Measurements from ENCODE around the gene VSTM2L. TPM values are rescaled to one million over a fixed set of nuclear protein-coding genes. Genes with fewer than 3 reads are reported as not detected.

VSTM2L gene
- total RNA-seq, 1 donor from 2014 or later, result not detected

- Mint-ChIP-seq H3K4me3 (no peak overlapping the region), H3K9me3 (no peaks in the 10 kb centered on the region), H3K4me1 (no peaks in the 10 kb centered on the region), H3K27ac (no peak overlapping the region), H3K27me3 (peaks cover 19% of the 10 kb centered on the region), H3K36me3 (ENCODE audit: low read depth) (no peaks in the 10 kb centered on the region)
- ChIA-PET CTCF (interaction anchor here (1.5 kb wide), 1 partner anchor 10 kb away, joined by 4 read pairs; no protein-coding TSS in a partner anchor), POLR2A (no interaction called here)
- DNase-seq, result no peak
- TF ChIP-seq, protein P1, sequence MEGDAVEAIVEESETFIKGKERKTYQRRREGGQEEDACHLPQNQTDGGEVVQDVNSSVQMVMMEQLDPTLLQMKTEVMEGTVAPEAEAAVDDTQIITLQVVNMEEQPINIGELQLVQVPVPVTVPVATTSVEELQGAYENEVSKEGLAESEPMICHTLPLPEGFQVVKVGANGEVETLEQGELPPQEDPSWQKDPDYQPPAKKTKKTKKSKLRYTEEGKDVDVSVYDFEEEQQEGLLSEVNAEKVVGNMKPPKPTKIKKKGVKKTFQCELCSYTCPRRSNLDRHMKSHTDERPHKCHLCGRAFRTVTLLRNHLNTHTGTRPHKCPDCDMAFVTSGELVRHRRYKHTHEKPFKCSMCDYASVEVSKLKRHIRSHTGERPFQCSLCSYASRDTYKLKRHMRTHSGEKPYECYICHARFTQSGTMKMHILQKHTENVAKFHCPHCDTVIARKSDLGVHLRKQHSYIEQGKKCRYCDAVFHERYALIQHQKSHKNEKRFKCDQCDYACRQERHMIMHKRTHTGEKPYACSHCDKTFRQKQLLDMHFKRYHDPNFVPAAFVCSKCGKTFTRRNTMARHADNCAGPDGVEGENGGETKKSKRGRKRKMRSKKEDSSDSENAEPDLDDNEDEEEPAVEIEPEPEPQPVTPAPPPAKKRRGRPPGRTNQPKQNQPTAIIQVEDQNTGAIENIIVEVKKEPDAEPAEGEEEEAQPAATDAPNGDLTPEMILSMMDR (IDR thresholded peaks at IDR 0.05), result no peak
- no peak for ATAC-seq (ENCODE audit: low read depth)
- intact Hi-C loops (cut with micrococcal nuclease), result no loop called here
Observed at GRCh38 chr20:37932919-37933318, 30.0 kb downstream of the VSTM2L start.

- intact Hi-C loops (cut with micrococcal nuclease), result no loop called here
- no peaks in the 10 kb centered on the region for H3K9me3 Mint-ChIP-seq
- peaks cover 17% of the 10 kb centered on the region for H3K27me3 Mint-ChIP-seq
- no peak overlapping the region for H3K4me3 Mint-ChIP-seq
- DNase-seq (no peak), ATAC-seq (ENCODE audit: low read depth) (no peak)
- no peak overlapping the region for H3K27ac Mint-ChIP-seq
- ChIA-PET CTCF (interaction anchor here (1.5 kb wide), 1 partner anchor 9 kb away, joined by 4 read pairs; no protein-coding TSS in a partner anchor), POLR2A (no interaction called here)
- H3K4me1 Mint-ChIP-seq, result no peaks in the 10 kb centered on the region
- TF ChIP-seq, protein P1 (IDR thresholded peaks at IDR 0.05), result no peak
- H3K36me3 Mint-ChIP-seq (ENCODE audit: low read depth), result no peaks in the 10 kb centered on the region
Observed at GRCh38 chr20:37933786-37934633, 31.1 kb downstream of the VSTM2L start.

- ChIA-PET CTCF (no interaction called here), POLR2A (no interaction called here)
- ATAC-seq (ENCODE audit: low read depth) (no peak), DNase-seq (no peak)
- Mint-ChIP-seq H3K9me3 (no peaks in the 10 kb centered on the region), H3K4me1 (no peaks in the 10 kb centered on the region), H3K27me3 (peaks cover 13% of the 10 kb centered on the region), H3K36me3 (ENCODE audit: low read depth) (no peaks in the 10 kb centered on the region), H3K27ac (no peak overlapping the region), H3K4me3 (no peak overlapping the region)
- intact Hi-C loops (cut with micrococcal nuclease), result no loop called here
- TF ChIP-seq, protein P1 (IDR thresholded peaks at IDR 0.05), result no peak
Observed at GRCh38 chr20:37934634-37935375, 31.9 kb downstream of the VSTM2L start.

- CTCF ChIA-PET, result no interaction called here
- Mint-ChIP-seq H3K9me3 (no peaks in the 10 kb centered on the region), H3K27ac (no peak overlapping the region), H3K36me3 (ENCODE audit: low read depth) (no peaks in the 10 kb centered on the region), H3K4me1 (no peaks in the 10 kb centered on the region), H3K27me3 (peaks cover 12% of the 10 kb centered on the region), H3K4me3 (no peak overlapping the region)
- TF ChIP-seq, protein P1 (IDR thresholded peaks at IDR 0.05), result no peak
- no peak for ATAC-seq (ENCODE audit: low read depth)
- intact Hi-C loops (cut with micrococcal nuclease), result no loop called here
- POLR2A ChIA-PET, result no interaction called here
- no peak for DNase-seq
Observed at GRCh38 chr20:37935435-37935834, 32.5 kb downstream of the VSTM2L start.

- POLR2A ChIA-PET, result no interaction called here
Observed at GRCh38 chr20:37936041-37936440, 33.1 kb downstream of the VSTM2L start.

More at GRCh38 chr20:37936041-37936440, 33.1 kb downstream of the VSTM2L start:
- intact Hi-C loops (cut with micrococcal nuclease), result no loop called here
- CTCF ChIA-PET, result no interaction called here
- Mint-ChIP-seq H3K9me3 (no peaks in the 10 kb centered on the region), H3K36me3 (ENCODE audit: low read depth) (no peaks in the 10 kb centered on the region), H3K27me3 (peaks cover 9% of the 10 kb centered on the region), H3K27ac (no peak overlapping the region), H3K4me3 (no peak overlapping the region), H3K4me1 (no peaks in the 10 kb centered on the region)
- ATAC-seq (ENCODE audit: low read depth) (no peak), DNase-seq (no peak)
- TF ChIP-seq, protein P1 (IDR thresholded peaks at IDR 0.05), result no peak

All from activated B cell treated with CpG ODN at 0.5 μM for 24 hours (primary cell).